Mesenchymal stem cell (in vitro differentiated cells and primary cell): ENCODE data around the gene SLC11A2.
A peak's percentile ranks its signal among the peaks of the same experiment; 100 is the strongest.

Experiments used
- DNase-seq: peaks from one replicate; pipeline ENCODE4 v3.0.0-alpha.2; 2013
- H2AFZ ChIP-seq: one replicate; pipeline ENCODE4 v1.6.1; 2013; ENCODE audit warnings: low read depth, mild to moderate bottlenecking, control low read depth, inconsistent platforms, low read length, moderate library complexity
- H2AK5ac ChIP-seq: 2 replicates; pipeline ENCODE4 v1.6.1; 2013; ENCODE audit warnings: low read length, moderate library complexity, mild to moderate bottlenecking, inconsistent platforms; ENCODE audit not compliant: severe bottlenecking
- H2BK120ac ChIP-seq: one replicate; pipeline ENCODE4 v1.6.1; 2013; ENCODE audit warnings: low read depth, mild to moderate bottlenecking, inconsistent platforms, low read length, moderate library complexity
- H2BK12ac ChIP-seq, 2 experiments: one replicate each; pipeline ENCODE4 v1.6.1; 2013; ENCODE audit warnings: inconsistent platforms in 2 of 2, low read length in 2 of 2, mild to moderate bottlenecking in 2 of 2, moderate library complexity in 2 of 2, control low read depth in 1 of 2
- H2BK15ac ChIP-seq: one replicate; pipeline ENCODE4 v1.6.1; 2013; ENCODE audit warnings: mild to moderate bottlenecking, low read depth, inconsistent platforms; ENCODE audit not compliant: poor library complexity, severe bottlenecking
- H2BK5ac ChIP-seq: 2 replicates; pipeline ENCODE4 v1.6.1; 2013; ENCODE audit warnings: low read depth, mild to moderate bottlenecking, low read length, control low read depth, inconsistent platforms; ENCODE audit not compliant: poor library complexity, severe bottlenecking
- H3K14ac ChIP-seq, 2 experiments: one replicate each; pipeline ENCODE4 v1.6.1; 2013; ENCODE audit warnings: inconsistent platforms in 2 of 2, low read length in 2 of 2, control low read depth in 1 of 2, mild to moderate bottlenecking in 1 of 2, moderate library complexity in 1 of 2
- H3K18ac ChIP-seq, 2 experiments: one replicate each; pipeline ENCODE4 v1.6.1; 2013; ENCODE audit warnings: inconsistent platforms in 2 of 2, low read length in 2 of 2, control low read depth in 1 of 2, low read depth in 1 of 2, mild to moderate bottlenecking in 1 of 2
- H3K23ac ChIP-seq, 2 experiments: one replicate each; pipeline ENCODE4 v1.6.1; 2013; ENCODE audit warnings: inconsistent platforms in 2 of 2, low read length in 2 of 2, mild to moderate bottlenecking in 2 of 2, moderate library complexity in 2 of 2, control low read depth in 1 of 2
- H3K27ac ChIP-seq: 2 replicates; pipeline ENCODE4 v1.5.1; 2013; ENCODE audit warnings: mild to moderate bottlenecking, moderate library complexity, low read length, control low read depth, inconsistent platforms; ENCODE audit not compliant: poor library complexity, severe bottlenecking
- H3K27me3 ChIP-seq, 2 experiments: 2 replicates each; pipeline versions ENCODE4 v1.6.1 to v1.7.0; 2013; ENCODE audit warnings: low read length in 2 of 2, mild to moderate bottlenecking in 2 of 2, moderate library complexity in 2 of 2, control low read depth in 1 of 2, inconsistent platforms in 1 of 2; ENCODE audit not compliant: control insufficient read depth in 1 of 2, insufficient read depth in 1 of 2
- H3K36me3 ChIP-seq, 2 experiments: 2 replicates each; pipeline versions ENCODE4 v1.6.1 to v1.7.0; 2013; ENCODE audit warnings: low read length in 2 of 2, control low read depth in 1 of 2, inconsistent platforms in 1 of 2, low read depth in 1 of 2, mild to moderate bottlenecking in 1 of 2; ENCODE audit not compliant: insufficient read depth in 2 of 2, control insufficient read depth in 1 of 2
- H3K4ac ChIP-seq, 2 experiments: one replicate each; pipeline ENCODE4 v1.6.1; 2013; ENCODE audit warnings: inconsistent platforms in 2 of 2, low read length in 2 of 2, mild to moderate bottlenecking in 2 of 2, moderate library complexity in 2 of 2, control low read depth in 1 of 2, low read depth in 1 of 2
- H3K4me1 ChIP-seq: 2 replicates; pipeline ENCODE4 v1.6.1; 2013; ENCODE audit warnings: low read depth, low read length, control low read depth; ENCODE audit not compliant: control insufficient read depth, insufficient read depth
- H3K4me2 ChIP-seq: 2 replicates; pipeline ENCODE4 v1.6.1; 2013; ENCODE audit warnings: low read length, mild to moderate bottlenecking, inconsistent platforms; ENCODE audit not compliant: poor library complexity, severe bottlenecking
- H3K4me3 ChIP-seq, 2 experiments: 2 replicates each; pipeline versions ENCODE4 v1.5.1 to v1.7.0; 2013; ENCODE audit warnings: low read length in 2 of 2, mild to moderate bottlenecking in 2 of 2, control low read depth in 1 of 2, low read depth in 1 of 2; ENCODE audit not compliant: insufficient read depth in 1 of 2
- H3K79me1 ChIP-seq: replicated peaks from 2 replicates; pipeline ENCODE4 v1.6.1; 2013; ENCODE audit warnings: mild to moderate bottlenecking, control low read depth, low read length, inconsistent platforms; ENCODE audit not compliant: poor library complexity, severe bottlenecking
- H3K9ac ChIP-seq: 2 replicates; pipeline ENCODE4 v1.7.0; 2013; ENCODE audit warnings: mild to moderate bottlenecking, low read length, moderate library complexity
- H3K9me3 ChIP-seq: 2 replicates; pipeline ENCODE4 v1.7.0; 2013; ENCODE audit warnings: mild to moderate bottlenecking, low read length; ENCODE audit not compliant: control insufficient read depth
- H4K8ac ChIP-seq: one replicate; pipeline ENCODE4 v1.6.1; 2013; ENCODE audit warnings: inconsistent platforms, mild to moderate bottlenecking, low read length, moderate library complexity
- H4K91ac ChIP-seq: one replicate; pipeline ENCODE4 v1.6.1; 2013; ENCODE audit warnings: mild to moderate bottlenecking, low read length, inconsistent platforms
- WGBS: methylation state at CpG from one replicate; pipeline ENCODE4 v1.1.7; 2013; ENCODE audit warnings: mixed read lengths; 5-methylcytosine and 5-hydroxymethylcytosine counted together

Gene SLC11A2

GRCh38 chr12:51033457-51034089 lies 7.4 kb upstream of the SLC11A2 start:
- H3K27ac ChIP-seq, result no peak overlapping the region
- no peak overlapping the region for H4K91ac ChIP-seq
- no peak overlapping the region for H2BK5ac ChIP-seq
- no peak overlapping the region for H2BK15ac ChIP-seq
- WGBS, result no CpG with 5 or more reads among the region's 4 CpGs
- H3K4me3 ChIP-seq, result no peak overlapping the region
- no peak overlapping the region for H4K8ac ChIP-seq
- no peaks in the 10 kb centered on the region for H3K79me1 ChIP-seq
- no peak overlapping the region for H2AK5ac ChIP-seq
- no peaks in the 10 kb centered on the region for H3K4me1 ChIP-seq
- no peak overlapping the region for H2BK12ac ChIP-seq
- H3K23ac ChIP-seq, result no peak overlapping the region
- no peak overlapping the region for H3K14ac ChIP-seq
- no peaks in the 10 kb centered on the region for H3K9me3 ChIP-seq
- no peak overlapping the region for H2BK120ac ChIP-seq
- H3K18ac ChIP-seq, result no peak overlapping the region
- H3K4me2 ChIP-seq, result no peak overlapping the region
- H3K36me3 ChIP-seq, result no peaks in the 10 kb centered on the region
- no peak overlapping the region for H3K4ac ChIP-seq
- no peak for DNase-seq
- no peak overlapping the region for H2AFZ ChIP-seq
- no peak overlapping the region for H3K9ac ChIP-seq
- peaks cover 4 to 7% of the 10 kb centered on the region in 2 experiments for H3K27me3 ChIP-seq

GRCh38 chr12:51033048-51033447 lies 6.9 kb upstream of the SLC11A2 start:
- DNase-seq, result no peak
- peaks cover 4 to 7% of the 10 kb centered on the region in 2 experiments for H3K27me3 ChIP-seq
- no peak overlapping the region for H3K23ac ChIP-seq
- no peak overlapping the region for H2AFZ ChIP-seq
- H3K36me3 ChIP-seq, result no peaks in the 10 kb centered on the region
- no peak overlapping the region for H4K91ac ChIP-seq
- H3K4me1 ChIP-seq, result peaks cover 2% of the 10 kb centered on the region
- H2BK5ac ChIP-seq, result no peak overlapping the region
- H2BK120ac ChIP-seq, result no peak overlapping the region
- no peak overlapping the region for H2BK12ac ChIP-seq
- H3K4me3 ChIP-seq, result no peak overlapping the region
- H3K27ac ChIP-seq, result no peak overlapping the region
- 100% methylated on average over 2 of the region's 2 CpGs for WGBS
- H3K18ac ChIP-seq, result no peak overlapping the region
- H3K9ac ChIP-seq, result no peak overlapping the region
- H3K14ac ChIP-seq, result no peak overlapping the region
- no peaks in the 10 kb centered on the region for H3K9me3 ChIP-seq
- no peak overlapping the region for H4K8ac ChIP-seq
- no peak overlapping the region for H3K4ac ChIP-seq
- H2AK5ac ChIP-seq, result no peak overlapping the region
- no peak overlapping the region for H3K4me2 ChIP-seq
- no peaks in the 10 kb centered on the region for H3K79me1 ChIP-seq
- no peak overlapping the region for H2BK15ac ChIP-seq

GRCh38 chr12:51028813-51029150 lies 2.6 kb upstream of the SLC11A2 start:
- Histone ChIP-seq H3K27me3 (peaks cover 4 to 7% of the 10 kb centered on the region in 2 experiments), H4K8ac (no peak overlapping the region)

GRCh38 chr12:51028126-51028812 lies 2.1 kb upstream of the SLC11A2 start:
- peak; percentile 59 for DNase-seq
- H3K4me3 ChIP-seq, result peak overlapping the region in 1 of 2 experiments; percentile 43
- no peak overlapping the region for H3K18ac ChIP-seq
- WGBS, result 33% methylated on average over 7 of the region's 9 CpGs
- H2AFZ ChIP-seq, result no peak overlapping the region
- H4K8ac ChIP-seq, result no peak overlapping the region
- no peak overlapping the region for H2AK5ac ChIP-seq
- H2BK12ac ChIP-seq, result no peak overlapping the region
- H2BK15ac ChIP-seq, result no peak overlapping the region
- no peak overlapping the region for H2BK5ac ChIP-seq
- H3K9me3 ChIP-seq, result no peaks in the 10 kb centered on the region
- H4K91ac ChIP-seq, result no peak overlapping the region
- H3K27ac ChIP-seq, result no peak overlapping the region
- no peak overlapping the region for H3K14ac ChIP-seq
- no peak overlapping the region for H3K9ac ChIP-seq
- no peak overlapping the region for H3K23ac ChIP-seq
- peaks cover 9% of the 10 kb centered on the region for H3K4me1 ChIP-seq
- H3K79me1 ChIP-seq, result peaks cover 1% of the 10 kb centered on the region
- H2BK120ac ChIP-seq, result no peak overlapping the region
- no peaks in the 10 kb centered on the region for H3K36me3 ChIP-seq
- H3K4me2 ChIP-seq, result no peak overlapping the region
- no peak overlapping the region for H3K4ac ChIP-seq
- peaks cover 4 to 7% of the 10 kb centered on the region in 2 experiments for H3K27me3 ChIP-seq

More at GRCh38 chr12:51028813-51029150, 2.6 kb upstream of the SLC11A2 start:
- no peak overlapping the region for H3K18ac ChIP-seq
- no peak overlapping the region for H3K4ac ChIP-seq
- H3K79me1 ChIP-seq, result peaks cover 1% of the 10 kb centered on the region
- H2BK12ac ChIP-seq, result no peak overlapping the region
- H3K36me3 ChIP-seq, result no peaks in the 10 kb centered on the region
- peak overlapping the region in 1 of 2 experiments; percentile 43 for H3K4me3 ChIP-seq
- no peak overlapping the region for H2AFZ ChIP-seq
- H2BK15ac ChIP-seq, result no peak overlapping the region
- H3K27ac ChIP-seq, result no peak overlapping the region
- H2BK5ac ChIP-seq, result no peak overlapping the region
- no peak overlapping the region for H3K23ac ChIP-seq
- DNase-seq, result peak; percentile 26
- no peak overlapping the region for H3K4me2 ChIP-seq
- H4K91ac ChIP-seq, result no peak overlapping the region
- no peaks in the 10 kb centered on the region for H3K9me3 ChIP-seq
- H3K9ac ChIP-seq, result no peak overlapping the region
- H2BK120ac ChIP-seq, result no peak overlapping the region
- no peak overlapping the region for H2AK5ac ChIP-seq
- H3K4me1 ChIP-seq, result peaks cover 9% of the 10 kb centered on the region
- no peak overlapping the region for H3K14ac ChIP-seq
- WGBS, result 85% methylated on average over 5 of the region's 5 CpGs
